Fibroblast of skin of left biceps (primary cell): Measurements from ENCODE around the gene TUFM.
"Not testable (repeated sequence)": the region's sequence is repeated elsewhere in the genome, so short reads cannot be mapped to it uniquely, and the experiment has no call there.

Experiments
- DNase-seq, 2 experiments: peaks; one replicate each; pipeline ENCODE4 v3.0.0-alpha.2; 2013; ENCODE audit warnings: low read depth in 2 of 2

The TUFM gene

GRCh38 chr16:28875134-28876018 lies 29.2 kb upstream of the TUFM start:
- DNase-seq, result no peak

GRCh38 chr16:28874406-28874805 lies 28.3 kb upstream of the TUFM start:
- DNase-seq, result no peak

- no peak for DNase-seq
Observed at GRCh38 chr16:28873543-28874201, 27.5 kb upstream of the TUFM start.

GRCh38 chr16:28872952-28873351 lies 26.8 kb upstream of the TUFM start:
- no peak for DNase-seq

GRCh38 chr16:28869201-28869600 lies 23.1 kb upstream of the TUFM start:
- DNase-seq, result no peak

- DNase-seq, result not testable (repeated sequence)
Observed at GRCh38 chr16:28867646-28868045, 21.5 kb upstream of the TUFM start.

- DNase-seq, result no peak
Observed at GRCh38 chr16:28867241-28867640, 21.1 kb upstream of the TUFM start.

GRCh38 chr16:28866454-28866804 lies 20.3 kb upstream of the TUFM start:
- no peak for DNase-seq

GRCh38 chr16:28865722-28866453 lies 19.7 kb upstream of the TUFM start:
- no peak for DNase-seq

GRCh38 chr16:28865001-28865688 lies 19.0 kb upstream of the TUFM start:
- no peak for DNase-seq

GRCh38 chr16:28863929-28864793 lies 18.0 kb upstream of the TUFM start:
- no peak for DNase-seq

GRCh38 chr16:28859326-28859725 lies 13.2 kb upstream of the TUFM start:
- DNase-seq, result no peak

- no peak for DNase-seq
Observed at GRCh38 chr16:28858421-28858820, 12.3 kb upstream of the TUFM start.

- DNase-seq, result no peak
Observed at GRCh38 chr16:28846933-28847273, 755 bp upstream of the TUFM start.

GRCh38 chr16:28845761-28846079 lies 428 bp downstream of the TUFM start:
- DNase-seq, result no peak

- DNase-seq, result no peak
Observed at GRCh38 chr16:28845293-28845692, 855 bp downstream of the TUFM start.

GRCh38 chr16:28844226-28844885 lies 1.8 kb downstream of the TUFM start:
- DNase-seq, result no peak

- no peak for DNase-seq
Observed at GRCh38 chr16:28843766-28844165, 2.4 kb downstream of the TUFM start.

GRCh38 chr16:28842696-28843095 lies 3.5 kb downstream of the TUFM start:
- no peak for DNase-seq

GRCh38 chr16:28839899-28840298 lies 6.2 kb downstream of the TUFM start:
- DNase-seq, result no peak
